H1 (cell line): Measurements from ENCODE around the gene SHMT1. TPM values are rescaled to one million over a fixed set of nuclear protein-coding genes. Genes with fewer than 3 reads are reported as not detected.

Experiments used
- CHD1 ChIP-seq: IDR thresholded peaks from 2 replicates; pipeline ENCODE4 v1.6.1; 2012; ENCODE audit warnings: low read depth, low read length, improper control_type of control experiment
- CTCF ChIP-seq, 3 experiments: IDR thresholded peaks; 1 replicate in 2 of 3; 2 replicates in 1 of 3; pipeline versions ENCODE4 v1.5.1 to v1.6.1; 2011; ENCODE audit warnings: low read length in 3 of 3, mild to moderate bottlenecking in 3 of 3, inconsistent platforms in 2 of 3, low read depth in 1 of 3, moderate library complexity in 1 of 3; ENCODE audit not compliant: insufficient read depth in 1 of 3; ENCODE audit errors: control extremely low read depth in 1 of 3
- POLR2AphosphoS5 ChIP-seq: IDR thresholded peaks from 2 replicates; pipeline ENCODE4 v1.6.1; 2011; ENCODE audit warnings: low read depth, low read length
- polyA plus RNA-seq, 7 experiments: library from polyadenylated mRNA; depleted of rRNA in 3 of 7; stranded (reverse) in 5 of 7; unstranded in 2 of 7; fragments of >200 nt in 5 of 7; fragments of 200-250 nt in 2 of 7; gene quantifications; 1 replicate in 5 of 7; 2 replicates in 1 of 7; 4 replicates in 1 of 7; pipeline versions ENCODE4 v1.2.1 to v1.2.3, GENCODE V29; 2011 to 2013; ENCODE audit warnings: missing spikeins in 2 of 7, mixed read lengths in 2 of 7
- total RNA-seq: library from RNA; stranded (reverse); fragmentation: NEBNext Ultra II Directional; extraction: Animal tissue kit (Norgen Biotek cat#: 25700); gene quantifications from 2 replicates; pipeline ENCODE4 v1.2.1, GENCODE V29; 2021
- TF ChIP-seq, protein P1 (sequence below): IDR thresholded peaks from 2 replicates; pipeline ENCODE4 v1.6.1; 2012; ENCODE audit warnings: low read length, inconsistent platforms

The SHMT1 gene
- total and polyA plus RNA-seq, 2 of the 8 experiments (the other 6 are each of a cell fraction or from before 2014, with no cell fraction given): 30.7 to 39.3 TPM

DNA sequence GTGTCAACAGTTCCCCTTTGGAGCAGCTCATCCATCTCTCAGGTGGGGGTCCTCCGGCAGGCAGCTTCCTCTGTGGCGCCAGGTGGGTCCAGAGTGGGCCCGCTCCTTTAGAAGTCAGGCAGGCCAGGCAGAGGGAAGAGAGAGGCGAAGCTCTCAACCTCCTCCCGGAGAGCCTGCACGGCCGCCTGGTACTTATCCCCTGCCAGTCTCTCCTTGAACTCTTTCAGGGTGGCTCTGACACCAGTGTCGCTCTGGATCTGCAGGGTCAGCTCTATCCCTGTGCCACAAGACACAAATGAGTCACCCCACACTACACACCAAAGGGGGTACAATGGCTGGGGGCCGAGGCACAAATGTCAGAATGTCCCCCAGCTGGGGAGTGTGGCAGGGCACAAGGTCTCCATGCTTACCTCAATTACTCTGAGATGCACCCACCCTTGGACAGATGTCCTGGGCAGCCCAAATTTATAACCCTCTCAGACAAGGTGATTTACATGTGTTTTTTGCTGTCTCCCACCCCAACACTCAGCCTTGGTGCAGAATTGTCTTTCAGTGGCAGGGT is 34.6 kb downstream of the SHMT1 start (continued):
- no peak for TF ChIP-seq CTCF (IDR thresholded peaks at IDR 0.05; ENCODE audit: control extremely low read depth in 1 of 3, insufficient read depth in 1 of 3, low read depth in 1 of 3, low read length in 3 of 3)
- TF ChIP-seq, protein P1, sequence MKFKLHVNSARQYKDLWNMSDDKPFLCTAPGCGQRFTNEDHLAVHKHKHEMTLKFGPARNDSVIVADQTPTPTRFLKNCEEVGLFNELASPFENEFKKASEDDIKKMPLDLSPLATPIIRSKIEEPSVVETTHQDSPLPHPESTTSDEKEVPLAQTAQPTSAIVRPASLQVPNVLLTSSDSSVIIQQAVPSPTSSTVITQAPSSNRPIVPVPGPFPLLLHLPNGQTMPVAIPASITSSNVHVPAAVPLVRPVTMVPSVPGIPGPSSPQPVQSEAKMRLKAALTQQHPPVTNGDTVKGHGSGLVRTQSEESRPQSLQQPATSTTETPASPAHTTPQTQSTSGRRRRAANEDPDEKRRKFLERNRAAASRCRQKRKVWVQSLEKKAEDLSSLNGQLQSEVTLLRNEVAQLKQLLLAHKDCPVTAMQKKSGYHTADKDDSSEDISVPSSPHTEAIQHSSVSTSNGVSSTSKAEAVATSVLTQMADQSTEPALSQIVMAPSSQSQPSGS: no peak
- no peak for TF ChIP-seq CHD1
- no peak; the same call in 1 of the 2 replicates for TF ChIP-seq POLR2AphosphoS5
- TF ChIP-seq, all 59 proteins: peak for 0
